ENCODE data around the gene JAM3. TPM values are rescaled to one million over a fixed set of nuclear protein-coding genes. Genes with fewer than 3 reads are reported as not detected.

The JAM3 gene
- total RNA-seq, 1 donor = 57.5 TPM

DNA sequence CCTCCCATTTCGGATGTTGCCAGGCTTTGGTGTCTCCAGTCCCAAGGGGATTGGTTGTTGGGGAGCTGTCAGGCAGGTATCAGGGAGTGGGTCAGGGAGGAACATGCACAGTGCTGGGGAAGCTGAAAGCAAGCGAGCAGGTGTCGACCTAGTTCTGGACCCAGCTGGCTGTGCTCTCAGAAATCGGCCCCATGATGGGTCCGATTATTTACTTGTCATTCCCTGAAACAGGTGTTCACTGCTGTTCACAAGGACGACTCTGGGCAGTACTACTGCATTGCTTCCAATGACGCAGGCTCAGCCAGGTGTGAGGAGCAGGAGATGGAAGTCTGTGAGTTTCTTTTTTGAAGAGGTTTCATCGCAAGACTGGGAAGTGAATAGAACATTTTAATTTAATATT lies 76.8 kb downstream of the JAM3 start:
- Histone ChIP-seq H3K4me2 (ENCODE audit: insufficient read depth, low read length) (no peak overlapping the region), H3K9me3 (ENCODE audit: low read depth, low read length) (no peaks in the 10 kb centered on the region), H3K4me1 (ENCODE audit: insufficient read depth, low read length) (peaks cover 8% of the 10 kb centered on the region), H4K20me1 (ENCODE audit: insufficient read depth, low read length) (no peaks in the 10 kb centered on the region), H3K27me3 (ENCODE audit: insufficient read depth, low read length) (no peaks in the 10 kb centered on the region), H3K4me3 (ENCODE audit: insufficient read depth, low read length) (no peak overlapping the region), H3K36me3 (ENCODE audit: insufficient read depth, low read length) (peaks cover 11% of the 10 kb centered on the region), H2AFZ (ENCODE audit: low read length) (no peak overlapping the region), H3K79me2 (ENCODE audit: insufficient read depth, low read length) (no peaks in the 10 kb centered on the region), H3K27ac (ENCODE audit: low read depth, low read length) (no peak overlapping the region)
- TF ChIP-seq CTCF (IDR thresholded peaks at IDR 0.05; ENCODE audit: extremely low read depth, low read depth, low read length) = no peak
- no peak for DNase-seq (ENCODE audit: insufficient read length, low spot score, missing footprints)

GRCh38 chr11:134146598-134146997 lies 77.7 kb downstream of the JAM3 start:
- Histone ChIP-seq H3K27ac (ENCODE audit: low read depth, low read length) (no peak overlapping the region), H4K20me1 (ENCODE audit: insufficient read depth, low read length) (no peaks in the 10 kb centered on the region), H3K9me3 (ENCODE audit: low read depth, low read length) (no peaks in the 10 kb centered on the region), H3K4me2 (ENCODE audit: insufficient read depth, low read length) (no peak overlapping the region), H3K36me3 (ENCODE audit: insufficient read depth, low read length) (peaks cover 16% of the 10 kb centered on the region), H3K4me1 (ENCODE audit: insufficient read depth, low read length) (peaks cover 8% of the 10 kb centered on the region), H3K79me2 (ENCODE audit: insufficient read depth, low read length) (no peaks in the 10 kb centered on the region), H2AFZ (ENCODE audit: low read length) (no peak overlapping the region), H3K4me3 (ENCODE audit: insufficient read depth, low read length) (no peak overlapping the region), H3K27me3 (ENCODE audit: insufficient read depth, low read length) (no peaks in the 10 kb centered on the region)
- DNase-seq (ENCODE audit: insufficient read length, low spot score, missing footprints) = no peak
- no peak for TF ChIP-seq CTCF (IDR thresholded peaks at IDR 0.05; ENCODE audit: extremely low read depth, low read depth, low read length)

DNA sequence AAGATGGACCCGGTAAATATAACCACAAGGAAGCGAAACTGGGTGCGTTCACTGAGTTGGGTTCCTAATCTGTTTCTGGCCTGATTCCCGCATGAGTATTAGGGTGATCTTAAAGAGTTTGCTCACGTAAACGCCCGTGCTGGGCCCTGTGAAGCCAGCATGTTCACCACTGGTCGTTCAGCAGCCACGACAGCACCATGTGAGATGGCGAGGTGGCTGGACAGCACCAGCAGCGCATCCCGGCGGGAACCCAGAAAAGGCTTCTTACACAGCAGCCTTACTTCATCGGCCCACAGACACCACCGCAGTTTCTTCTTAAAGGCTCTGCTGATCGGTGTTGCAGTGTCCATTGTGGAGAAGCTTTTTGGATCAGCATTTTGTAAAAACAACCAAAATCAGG lies 80.5 kb downstream of the JAM3 start:
- Histone ChIP-seq H3K27ac (ENCODE audit: low read depth, low read length) (no peak overlapping the region), H3K4me3 (ENCODE audit: insufficient read depth, low read length) (no peak overlapping the region), H3K4me1 (ENCODE audit: insufficient read depth, low read length) (no peaks in the 10 kb centered on the region), H3K27me3 (ENCODE audit: insufficient read depth, low read length) (no peaks in the 10 kb centered on the region), H3K36me3 (ENCODE audit: insufficient read depth, low read length) (peaks cover 32% of the 10 kb centered on the region), H3K79me2 (ENCODE audit: insufficient read depth, low read length) (no peaks in the 10 kb centered on the region), H2AFZ (ENCODE audit: low read length) (no peak overlapping the region), H3K4me2 (ENCODE audit: insufficient read depth, low read length) (no peak overlapping the region), H3K9me3 (ENCODE audit: low read depth, low read length) (no peaks in the 10 kb centered on the region), H4K20me1 (ENCODE audit: insufficient read depth, low read length) (no peaks in the 10 kb centered on the region)
- no peak for TF ChIP-seq CTCF (IDR thresholded peaks at IDR 0.05; ENCODE audit: extremely low read depth, low read depth, low read length)
- DNase-seq (ENCODE audit: insufficient read length, low spot score, missing footprints) = no peak

GRCh38 chr11:134150195-134150903 lies 81.5 kb downstream of the JAM3 start:
- Histone ChIP-seq H3K4me1 (ENCODE audit: insufficient read depth, low read length) (no peaks in the 10 kb centered on the region), H3K27me3 (ENCODE audit: insufficient read depth, low read length) (no peaks in the 10 kb centered on the region), H3K9me3 (ENCODE audit: low read depth, low read length) (no peaks in the 10 kb centered on the region), H3K27ac (ENCODE audit: low read depth, low read length) (no peak overlapping the region), H3K4me2 (ENCODE audit: insufficient read depth, low read length) (no peak overlapping the region), H4K20me1 (ENCODE audit: insufficient read depth, low read length) (no peaks in the 10 kb centered on the region), H3K36me3 (ENCODE audit: insufficient read depth, low read length) (peaks cover 32% of the 10 kb centered on the region), H3K79me2 (ENCODE audit: insufficient read depth, low read length) (no peaks in the 10 kb centered on the region), H3K4me3 (ENCODE audit: insufficient read depth, low read length) (no peak overlapping the region), H2AFZ (ENCODE audit: low read length) (no peak overlapping the region)
- DNase-seq (ENCODE audit: insufficient read length, low spot score, missing footprints) = no peak
- TF ChIP-seq CTCF (IDR thresholded peaks at IDR 0.05; ENCODE audit: extremely low read depth, low read depth, low read length) = no peak

Measured in osteoblast (primary cell).